ENCODE data around the gene SUN3. TPM values are rescaled to one million over a fixed set of nuclear protein-coding genes. Genes with fewer than 3 reads are reported as not detected.

Gene SUN3
- total and polyA plus RNA-seq, 10 of the 15 experiments (the other 5 are each of a cell fraction or from before 2014, with no cell fraction given) = 0.29 to 0.48 TPM; not detected in 8

DNA sequence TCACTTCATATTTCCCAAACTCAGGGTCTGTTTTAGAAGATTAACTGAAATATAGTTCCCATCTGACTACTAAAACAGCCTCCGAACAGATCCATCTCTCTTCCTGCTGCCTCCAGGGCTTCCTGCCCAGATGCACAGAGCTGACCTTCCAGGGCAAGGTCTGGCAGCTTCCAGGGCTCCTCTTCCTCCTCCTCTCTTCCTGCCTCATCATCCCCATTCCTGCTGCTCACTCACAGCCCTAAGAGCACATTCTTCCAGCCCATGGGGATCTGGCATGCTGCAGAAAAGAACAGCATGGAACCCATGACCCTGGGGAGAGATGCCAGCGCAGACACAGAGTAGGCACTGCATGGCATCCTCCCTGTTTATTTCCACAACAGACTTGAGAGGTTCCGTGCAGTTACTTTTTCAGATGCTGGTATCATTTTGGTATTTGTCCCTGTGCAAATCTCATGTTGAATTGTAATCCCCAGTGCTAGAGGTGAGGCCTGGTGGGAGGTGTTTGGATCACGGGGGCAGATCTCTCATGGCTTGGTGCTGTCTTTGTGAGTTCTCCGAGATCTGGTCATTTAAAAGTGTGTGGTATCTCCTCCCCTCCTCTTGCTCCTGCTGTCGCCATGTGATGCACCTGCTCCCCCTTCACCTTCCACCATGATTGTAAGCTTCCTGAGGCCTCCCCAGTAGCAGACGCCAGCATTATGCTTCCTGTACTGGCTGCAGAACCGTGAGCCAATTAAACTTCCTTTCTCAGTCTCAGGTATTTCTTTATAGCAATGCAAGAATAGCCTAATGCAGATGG lies 85.0 kb downstream of the SUN3 start:
- ChIA-PET CTCF (interaction anchor here (0.7 to 4.5 kb wide), 24 partner anchors 10 to 678 kb away, joined by 3 to 68 read pairs (median 8); no protein-coding TSS in a partner anchor), SMC1A (ENCODE audit: uncharacterized antibody, unreplicated experiment) (interaction anchor here (0.8 to 2.6 kb wide), 15 partner anchors 10 to 212 kb away, joined by 3 to 33 read pairs (median 4); no protein-coding TSS in a partner anchor), POLR2A (no interaction called here), RAD21 (ENCODE audit: unreplicated experiment) (interaction anchor here (1.1 to 4.1 kb wide), 6 partner anchors 29 to 211 kb away, joined by 3 to 53 read pairs (median 10); no protein-coding TSS in a partner anchor)
- no peak overlapping the region for H3K27ac ChIP-seq (ENCODE audit: control insufficient read depth, insufficient read depth)
- H3K4me3 ChIP-seq = no peak overlapping the region
- H2AFZ ChIP-seq (ENCODE audit: control insufficient read depth, low read depth, low read length) = no peak overlapping the region
- intact Hi-C loops (cut with micrococcal nuclease; ENCODE audit: unreplicated experiment) (loop anchor here (2.0 kb wide), 1 partner anchor 25 kb away; no protein-coding TSS in a partner anchor), in situ Hi-C loops (cut with MboI) (loop anchor here (5.0 to 25.0 kb wide), 2 partner anchors 168 to 1818 kb away; partner anchors contain the start of gene VWC2)
- DNase-seq (ENCODE audit: low read depth, low spot score) (no peak), FAIRE-seq (no peak), ATAC-seq (no peak)
- no peaks in the 10 kb centered on the region for H3K79me2 ChIP-seq (ENCODE audit: control insufficient read depth, insufficient read depth, low read length)
- no peak overlapping the region for H3K9ac ChIP-seq (ENCODE audit: control insufficient read depth, insufficient read depth, low read length)
- 48% methylated on average over 8 of the region's 8 CpGs for WGBS (ENCODE audit: insufficient coverage, insufficient replicate concordance, low lambda C conversion rate, missing lambda C conversion rate)
- TF ChIP-seq TCF12 (IDR thresholded peaks at IDR 0.05; ENCODE audit: low read depth, low read length) (no peak), SMC3 (IDR thresholded peaks at IDR 0.05; ENCODE audit: borderline replicate concordance, low read length) (no peak), SMARCA5 (IDR thresholded peaks at IDR 0.05) (no peak), YY1 (IDR thresholded peaks at IDR 0.05; ENCODE audit: low read depth, low read length) (no peak), FOXK2 (IDR thresholded peaks at IDR 0.05) (no peak), ZBTB40 (IDR thresholded peaks at IDR 0.05; ENCODE audit: borderline replicate concordance) (no peak), RAD51 (IDR thresholded peaks at IDR 0.05) (no peak), GABPA (IDR thresholded peaks at IDR 0.05; ENCODE audit: low read depth) (no peak), STAT1 (conservative IDR thresholded peaks at IDR 0.05) (no peak), HDGF (IDR thresholded peaks at IDR 0.05) (no peak), SIN3A (IDR thresholded peaks at IDR 0.05; ENCODE audit: low read depth, low read length) (no peak), TBL1XR1 (IDR thresholded peaks at IDR 0.05; ENCODE audit: low read depth, low read length) (no peak), ZNF274 (IDR thresholded peaks at IDR 0.05; ENCODE audit: insufficient read depth, insufficient read length) (no peak), ASH2L (IDR thresholded peaks at IDR 0.05; ENCODE audit: borderline replicate concordance, low read depth) (no peak), JUNB (IDR thresholded peaks at IDR 0.05) (no peak), HDAC2 (IDR thresholded peaks at IDR 0.05) (no peak)
- TF ChIP-seq, protein P1, sequence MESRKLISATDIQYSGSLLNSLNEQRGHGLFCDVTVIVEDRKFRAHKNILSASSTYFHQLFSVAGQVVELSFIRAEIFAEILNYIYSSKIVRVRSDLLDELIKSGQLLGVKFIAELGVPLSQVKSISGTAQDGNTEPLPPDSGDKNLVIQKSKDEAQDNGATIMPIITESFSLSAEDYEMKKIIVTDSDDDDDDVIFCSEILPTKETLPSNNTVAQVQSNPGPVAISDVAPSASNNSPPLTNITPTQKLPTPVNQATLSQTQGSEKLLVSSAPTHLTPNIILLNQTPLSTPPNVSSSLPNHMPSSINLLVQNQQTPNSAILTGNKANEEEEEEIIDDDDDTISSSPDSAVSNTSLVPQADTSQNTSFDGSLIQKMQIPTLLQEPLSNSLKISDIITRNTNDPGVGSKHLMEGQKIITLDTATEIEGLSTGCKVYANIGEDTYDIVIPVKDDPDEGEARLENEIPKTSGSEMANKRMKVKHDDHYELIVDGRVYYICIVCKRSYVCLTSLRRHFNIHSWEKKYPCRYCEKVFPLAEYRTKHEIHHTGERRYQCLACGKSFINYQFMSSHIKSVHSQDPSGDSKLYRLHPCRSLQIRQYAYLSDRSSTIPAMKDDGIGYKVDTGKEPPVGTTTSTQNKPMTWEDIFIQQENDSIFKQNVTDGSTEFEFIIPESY (IDR thresholded peaks at IDR 0.05) = no peak
- TF ChIP-seq, protein P2, sequence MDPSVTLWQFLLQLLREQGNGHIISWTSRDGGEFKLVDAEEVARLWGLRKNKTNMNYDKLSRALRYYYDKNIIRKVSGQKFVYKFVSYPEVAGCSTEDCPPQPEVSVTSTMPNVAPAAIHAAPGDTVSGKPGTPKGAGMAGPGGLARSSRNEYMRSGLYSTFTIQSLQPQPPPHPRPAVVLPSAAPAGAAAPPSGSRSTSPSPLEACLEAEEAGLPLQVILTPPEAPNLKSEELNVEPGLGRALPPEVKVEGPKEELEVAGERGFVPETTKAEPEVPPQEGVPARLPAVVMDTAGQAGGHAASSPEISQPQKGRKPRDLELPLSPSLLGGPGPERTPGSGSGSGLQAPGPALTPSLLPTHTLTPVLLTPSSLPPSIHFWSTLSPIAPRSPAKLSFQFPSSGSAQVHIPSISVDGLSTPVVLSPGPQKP (IDR thresholded peaks at IDR 0.05; ENCODE audit: low read depth, low read length) = no peak
- H3K4me1 ChIP-seq (ENCODE audit: control insufficient read depth, insufficient read depth, low read length) = peaks cover 3% of the 10 kb centered on the region
- H4K20me1 ChIP-seq (ENCODE audit: control insufficient read depth, insufficient read depth) = no peaks in the 10 kb centered on the region
- no peaks in the 10 kb centered on the region for H3K36me3 ChIP-seq (ENCODE audit: control insufficient read depth in 2 of 2, insufficient read depth in 2 of 2, low read length in 1 of 2)
- no peak overlapping the region for H3K4me2 ChIP-seq (ENCODE audit: control insufficient read depth, insufficient read depth)
- H3K9me3 ChIP-seq (replicated peaks; ENCODE audit: control insufficient read depth, insufficient read depth, low read length) = no peaks in the 10 kb centered on the region
- H3K27me3 ChIP-seq (replicated peaks in 1 of 2; ENCODE audit: control insufficient read depth in 2 of 2, insufficient read depth in 2 of 2, low read length in 1 of 2) = no peaks in the 10 kb centered on the region; a peak in 2 of 4 replicates
- no TSS peak for BruUV-seq (replicated peaks)

Data from GM12878 (cell line).